MCF 10A (cell line): ENCODE data around the gene PAPSS2. TPM values are rescaled to one million over a fixed set of nuclear protein-coding genes. Genes with fewer than 3 reads are reported as not detected.
A peak's percentile ranks its signal among the peaks of the same experiment; 100 is the strongest.

Experiments
- BruUV-seq: library from RNA; stranded (reverse); fragments of 400-500 nt; replicated peaks from 2 replicates; lab custom pipeline; 2021; lab: Mats Ljungman, UMichigan
- CTCF ChIA-PET: fragments of 300-600 bp; sonication (Branson Sonifier 250); formaldehyde crosslinking; extraction: SDS; loops from one replicate; lab custom pipeline; 2021; ENCODE audit warnings: antibody characterized with exemption, inconsistent platforms; lab: Yijun Ruan, JAX
- POLR2A ChIA-PET: fragments of 300-600, 350-650 bp; sonication (Branson Sonifier 250); formaldehyde crosslinking; extraction: SDS; loops from one replicate; lab custom pipeline; 2020; ENCODE audit warnings: antibody characterized with exemption, inconsistent platforms; lab: Yijun Ruan, JAX
- DNase-seq: peaks from one replicate; pipeline ENCODE4 v3.0.0-alpha.2; 2018; ENCODE audit not compliant: unreplicated experiment
- H3K27ac Mint-ChIP-seq: one replicate; pipeline ENCODE4 v1.8.0; 2022; ENCODE audit warnings: mild to moderate bottlenecking, low read depth, mixed read lengths; ENCODE audit not compliant: unreplicated experiment
- H3K27me3 Mint-ChIP-seq: one replicate; pipeline ENCODE4 v1.8.0; 2022; ENCODE audit warnings: mixed read lengths; ENCODE audit not compliant: insufficient read depth, unreplicated experiment
- H3K36me3 Mint-ChIP-seq: one replicate; pipeline ENCODE4 v1.8.0; 2022; ENCODE audit warnings: mild to moderate bottlenecking, moderate library complexity, mixed read lengths; ENCODE audit not compliant: insufficient read depth, unreplicated experiment
- H3K4me1 Mint-ChIP-seq: one replicate; pipeline ENCODE4 v1.8.0; 2022; ENCODE audit warnings: mixed read lengths; ENCODE audit not compliant: insufficient read depth, unreplicated experiment
- H3K4me3 Mint-ChIP-seq: one replicate; pipeline ENCODE4 v1.8.0; 2022; ENCODE audit warnings: mild to moderate bottlenecking, moderate library complexity, mixed read lengths; ENCODE audit not compliant: unreplicated experiment
- H3K9me3 Mint-ChIP-seq: one replicate; pipeline ENCODE4 v1.8.0; 2022; ENCODE audit warnings: mixed read lengths; ENCODE audit not compliant: unreplicated experiment
- CTCF ChIP-seq: fragments of 200-600 bp; IDR thresholded peaks from one replicate; pipeline ENCODE4 v1.8.0; 2022; ENCODE audit warnings: antibody characterized with exemption, mild to moderate bottlenecking; ENCODE audit not compliant: unreplicated experiment
- intact Hi-C: fragments of 100-400 bp; cut with micrococcal nuclease; formaldehyde crosslinking; loops from 2 replicates; pipeline ENCODE4 v1.14.1; 2022
- total RNA-seq: library from RNA; stranded (reverse); gene quantifications from 2 replicates; pipeline ENCODE4 v1.2.3, GENCODE V29; 2022

PAPSS2 gene
- total RNA-seq, 1 experiment from 2014 or later: 1.0 TPM

GRCh38 chr10:87775766-87776165 lies 116.1 kb downstream of the PAPSS2 start:
- Mint-ChIP-seq H3K27ac (peak overlapping the region; percentile 40), H3K27me3 (no peaks in the 10 kb centered on the region), H3K36me3 (peaks cover 53% of the 10 kb centered on the region), H3K9me3 (no peaks in the 10 kb centered on the region), H3K4me3 (no peak overlapping the region), H3K4me1 (peaks cover 11% of the 10 kb centered on the region)
- intact Hi-C loops: no loop called here
- DNase-seq: no peak
- no peak for TF ChIP-seq CTCF
- BruUV-seq: no TSS peak
- ChIA-PET CTCF (interaction anchor here (0.7 kb wide), 1 partner anchor 187 kb away, joined by 3 read pairs; no protein-coding TSS in a partner anchor), POLR2A (interaction anchor here (0.6 to 1.2 kb wide), 4 partner anchors 13 to 237 kb away, joined by 3 to 5 read pairs (median 4); no protein-coding TSS in a partner anchor)

GRCh38 chr10:87776328-87776727 lies 116.7 kb downstream of the PAPSS2 start:
- ChIA-PET POLR2A (interaction anchor here (0.6 to 1.8 kb wide), 5 partner anchors 13 to 725 kb away, joined by 3 to 5 read pairs (median 4); partner anchors contain the start of gene ATAD1), CTCF (interaction anchor here (0.6 kb wide), 1 partner anchor 356 kb away, joined by 4 read pairs; no protein-coding TSS in a partner anchor)
- Mint-ChIP-seq H3K27ac (peak overlapping the region; percentile 40), H3K36me3 (peaks cover 57% of the 10 kb centered on the region), H3K4me1 (peaks cover 11% of the 10 kb centered on the region), H3K9me3 (no peaks in the 10 kb centered on the region), H3K4me3 (no peak overlapping the region), H3K27me3 (no peaks in the 10 kb centered on the region)
- BruUV-seq: no TSS peak
- intact Hi-C loops: no loop called here
- no peak for TF ChIP-seq CTCF
- DNase-seq: no peak

- BruUV-seq: no TSS peak
- H3K27ac Mint-ChIP-seq: no peak overlapping the region
- TF ChIP-seq CTCF: no peak
- H3K4me1 Mint-ChIP-seq: peaks cover 6% of the 10 kb centered on the region
- no peak overlapping the region for H3K4me3 Mint-ChIP-seq
- no peaks in the 10 kb centered on the region for H3K27me3 Mint-ChIP-seq
- H3K9me3 Mint-ChIP-seq: no peaks in the 10 kb centered on the region
- intact Hi-C loops: no loop called here
- H3K36me3 Mint-ChIP-seq: peaks cover 52% of the 10 kb centered on the region
- POLR2A ChIA-PET: interaction anchor here (0.8 kb wide), 1 partner anchor 189 kb away, joined by 4 read pairs; no protein-coding TSS in a partner anchor
- DNase-seq: no peak
- CTCF ChIA-PET: no interaction called here
These were observed 121.9 kb downstream of the PAPSS2 start for GRCh38 chr10:87781545-87781944.

GRCh38 chr10:87782721-87783120 lies 123.0 kb downstream of the PAPSS2 start:
- Mint-ChIP-seq H3K4me1 (peaks cover 6% of the 10 kb centered on the region), H3K4me3 (no peak overlapping the region), H3K9me3 (no peaks in the 10 kb centered on the region), H3K27me3 (no peaks in the 10 kb centered on the region), H3K36me3 (peaks cover 54% of the 10 kb centered on the region), H3K27ac (peak overlapping the region; percentile 49)
- no peak for TF ChIP-seq CTCF
- peak; percentile 55 for DNase-seq
- ChIA-PET CTCF (interaction anchor here (0.6 to 1.2 kb wide), 9 partner anchors 8 to 894 kb away, joined by 3 to 5 read pairs (median 3); no protein-coding TSS in a partner anchor), POLR2A (interaction anchor here (0.6 to 1.0 kb wide), 2 partner anchors 20 to 75 kb away, joined by 3 read pairs; no protein-coding TSS in a partner anchor)
- BruUV-seq: no TSS peak
- intact Hi-C loops: no loop called here
